HG03442 (cell line): ENCODE data around the gene THADA.

Experiments
- ATAC-seq: cut with Tn5 transposase; IDR thresholded peaks from one replicate; pipeline ENCODE4 v1.9.1; 2021; ENCODE audit warnings: mild to moderate bottlenecking, moderate library complexity; ENCODE audit not compliant: unreplicated experiment

The THADA gene

DNA sequence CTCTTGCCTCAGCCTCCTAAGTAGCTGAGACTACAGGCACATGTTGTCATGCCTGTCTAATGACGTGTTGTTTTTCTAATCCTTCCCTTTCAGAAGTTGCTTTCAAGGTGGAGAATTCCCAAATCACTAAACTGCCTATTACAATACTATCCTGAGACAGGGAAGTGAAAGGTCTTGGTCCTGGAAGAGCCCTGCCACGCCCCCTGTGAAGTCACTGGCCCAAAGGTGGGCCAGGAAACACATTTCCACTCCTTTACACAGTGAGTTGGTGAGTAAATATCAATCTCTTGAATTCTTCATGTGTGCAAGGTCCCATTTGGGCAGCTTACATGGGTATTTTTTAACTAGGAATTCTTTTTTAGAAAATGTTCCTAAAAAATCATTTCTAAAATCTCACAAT, 150.1 kb downstream of the THADA start:
- no peak for ATAC-seq

DNA sequence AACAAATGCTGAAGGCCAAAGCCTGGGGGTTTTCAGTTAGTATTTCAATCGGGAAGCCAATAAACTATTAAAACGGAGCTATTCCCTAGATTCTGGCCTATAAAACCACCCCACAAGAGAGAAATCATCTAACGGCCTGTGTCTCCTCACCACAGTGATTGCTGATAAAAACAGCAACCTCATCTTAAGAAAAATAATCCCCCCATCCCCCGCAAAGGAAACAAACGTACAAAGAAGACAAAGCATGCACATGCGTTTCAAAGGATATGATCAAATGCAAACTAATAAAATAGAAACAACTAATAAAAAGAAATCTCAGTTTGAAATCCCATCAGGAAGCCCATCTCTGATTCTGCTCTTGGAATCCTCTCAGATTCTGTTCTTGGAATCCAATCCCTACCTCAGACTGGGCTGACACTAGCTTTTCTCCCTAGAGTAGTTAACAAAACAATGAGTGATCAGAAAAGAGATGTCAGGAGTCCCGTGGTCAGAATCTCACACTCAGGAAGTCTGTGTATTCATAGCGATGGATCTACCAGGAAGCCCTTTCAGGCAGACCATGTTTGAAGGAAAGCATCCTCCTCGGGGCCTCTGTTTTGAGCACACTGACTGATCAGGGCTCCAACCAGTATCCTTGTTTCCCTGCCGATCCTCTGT, 150.7 kb downstream of the THADA start:
- no peak for ATAC-seq

DNA sequence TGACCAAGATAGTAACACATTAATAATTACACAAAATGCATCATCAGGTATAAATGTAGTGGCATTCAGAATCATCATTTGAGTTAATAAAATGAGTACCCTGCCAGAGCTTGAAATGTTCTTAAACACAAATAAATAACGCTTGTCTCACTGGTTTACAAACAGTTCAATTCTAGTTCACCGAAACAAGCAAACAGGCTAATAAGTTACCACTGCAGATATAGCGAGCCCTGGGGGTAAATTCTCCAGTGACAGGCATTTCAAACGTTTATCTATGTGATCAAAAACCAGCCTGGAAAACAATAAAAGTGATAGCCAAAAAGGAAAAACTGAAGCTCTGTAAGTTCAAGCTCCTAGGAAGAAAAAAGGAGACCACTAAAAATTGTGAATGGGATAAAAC, 152.6 kb downstream of the THADA start:
- ATAC-seq = no peak

DNA sequence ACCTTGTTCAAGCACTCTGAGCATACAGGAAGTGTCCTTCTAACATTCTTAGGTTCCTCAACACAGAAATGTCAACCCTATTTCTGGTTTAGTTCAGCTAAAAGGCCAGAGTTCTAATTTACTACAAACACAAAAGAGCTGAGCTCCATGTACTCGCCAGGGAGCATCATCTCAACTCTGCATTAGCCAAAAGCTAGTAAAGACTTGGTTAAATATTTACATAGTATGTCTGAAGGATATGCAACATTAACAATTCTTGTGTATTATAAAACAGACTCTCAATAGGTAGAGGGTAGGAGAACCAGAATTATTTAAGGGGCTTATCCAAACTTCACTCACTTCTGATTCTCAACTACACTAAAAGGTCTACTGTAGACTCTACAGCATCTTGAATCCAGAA, 154.6 kb downstream of the THADA start:
- ATAC-seq = no peak

DNA sequence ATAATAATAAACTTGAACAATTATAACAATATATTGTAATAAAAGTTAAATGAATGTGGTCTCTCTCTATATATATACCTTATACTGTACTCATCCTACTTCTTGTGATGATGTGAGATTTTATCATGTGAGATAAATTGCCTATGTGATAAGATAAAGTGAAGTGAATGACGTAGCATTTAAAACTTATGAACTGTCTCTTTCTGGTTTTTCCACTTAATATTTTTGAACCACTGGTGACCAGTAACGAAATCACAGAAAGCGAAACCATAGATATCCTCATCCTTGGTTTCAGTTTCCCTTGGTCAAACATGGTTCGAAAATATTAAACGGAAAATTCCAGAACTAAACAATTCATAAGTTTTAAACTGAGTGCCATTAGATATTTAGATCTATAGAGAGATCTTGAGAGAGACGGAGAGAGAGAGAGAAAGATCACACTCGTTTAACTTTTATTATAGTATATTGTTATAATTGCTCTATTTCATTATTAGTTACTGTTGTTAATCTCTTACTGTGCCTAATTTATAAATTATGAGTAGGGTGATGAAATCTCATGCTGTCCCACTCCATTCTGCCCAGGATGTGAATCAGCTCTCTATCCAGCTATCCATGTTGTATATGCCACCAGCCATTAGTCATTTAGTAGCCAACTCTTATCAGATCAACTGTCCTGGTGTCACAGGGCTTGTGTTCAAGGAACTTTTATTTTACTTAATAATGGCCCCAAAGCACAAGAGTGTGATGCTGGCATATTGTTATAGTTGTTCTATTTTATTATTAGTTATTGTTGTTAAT, 156.8 kb downstream of the THADA start:
- ATAC-seq = no peak

DNA sequence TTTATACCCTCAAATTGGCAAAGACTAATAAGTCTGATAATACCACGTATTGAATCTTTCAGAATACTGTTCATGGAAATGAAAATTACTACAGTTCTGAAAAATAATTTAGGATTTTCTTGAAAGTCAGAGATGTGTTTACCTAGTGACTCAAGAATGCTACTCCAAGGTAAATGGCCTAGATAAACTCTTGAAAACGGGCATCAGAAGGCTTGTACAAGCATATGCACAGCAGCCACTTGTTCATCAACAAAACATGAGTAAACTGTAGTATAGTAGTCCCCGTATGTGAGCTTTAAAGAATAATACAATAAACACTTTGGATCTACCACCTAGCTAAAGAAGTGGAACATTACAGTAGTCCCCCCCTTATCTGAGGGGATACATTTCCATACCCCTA, 157.5 kb downstream of the THADA start:
- ATAC-seq = no peak

DNA sequence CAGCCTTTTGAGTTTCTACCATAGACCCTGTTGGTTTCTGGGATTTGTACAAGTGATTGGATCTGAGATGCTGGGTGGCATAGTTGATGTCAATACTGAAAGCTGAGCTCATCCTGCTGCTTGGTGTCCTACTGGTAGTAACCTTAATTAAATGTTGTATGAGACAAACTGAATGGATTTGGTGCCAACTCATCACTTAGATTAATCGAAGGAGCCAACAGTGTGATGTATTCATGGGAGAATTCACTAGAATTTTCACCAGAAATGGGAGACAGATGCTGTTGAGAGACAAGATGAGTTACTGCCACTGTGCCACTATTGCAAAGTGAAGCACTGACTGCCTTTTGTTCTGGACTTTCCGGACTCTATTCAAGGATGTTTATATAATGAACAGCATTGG, 158.5 kb downstream of the THADA start:
- no peak for ATAC-seq

DNA sequence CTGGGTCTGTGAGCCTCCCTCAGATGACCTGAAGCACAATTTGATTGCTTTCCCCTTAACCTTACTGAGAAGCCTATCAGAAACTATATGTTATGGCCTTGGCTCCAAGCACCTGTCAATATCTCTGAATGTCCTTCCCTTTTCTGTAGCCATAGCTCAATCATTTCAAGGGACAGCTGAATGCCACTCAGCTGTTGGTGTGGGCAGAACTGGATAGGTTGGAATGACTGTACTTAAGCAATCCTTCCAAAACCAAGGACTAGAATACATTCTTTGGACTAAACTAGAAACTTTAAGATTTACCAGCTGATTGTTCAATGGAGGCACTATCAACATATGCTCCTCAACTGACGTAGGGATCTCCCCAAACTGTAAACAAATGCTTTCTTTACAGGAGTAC, 159.4 kb downstream of the THADA start:
- ATAC-seq = no peak

DNA sequence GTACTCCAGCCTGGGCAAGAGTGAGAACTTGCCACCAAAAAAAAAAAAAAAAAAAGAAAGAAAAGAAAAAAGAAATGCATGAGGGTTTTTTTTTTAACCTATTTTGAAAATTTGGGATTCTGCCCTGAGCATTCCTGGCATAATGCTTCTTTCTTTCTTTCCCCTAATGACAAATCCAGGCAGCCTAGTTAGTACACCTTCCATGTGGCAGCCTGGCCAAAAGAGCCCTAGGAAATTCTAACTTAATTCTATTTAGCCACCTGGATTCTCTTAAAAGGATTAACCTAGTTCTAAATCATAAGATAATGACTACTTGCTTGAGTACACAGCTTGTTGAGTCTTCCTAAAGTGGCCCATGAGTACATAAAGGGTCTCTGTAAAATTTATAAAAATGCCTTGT, 160.1 kb downstream of the THADA start:
- ATAC-seq = no peak

DNA sequence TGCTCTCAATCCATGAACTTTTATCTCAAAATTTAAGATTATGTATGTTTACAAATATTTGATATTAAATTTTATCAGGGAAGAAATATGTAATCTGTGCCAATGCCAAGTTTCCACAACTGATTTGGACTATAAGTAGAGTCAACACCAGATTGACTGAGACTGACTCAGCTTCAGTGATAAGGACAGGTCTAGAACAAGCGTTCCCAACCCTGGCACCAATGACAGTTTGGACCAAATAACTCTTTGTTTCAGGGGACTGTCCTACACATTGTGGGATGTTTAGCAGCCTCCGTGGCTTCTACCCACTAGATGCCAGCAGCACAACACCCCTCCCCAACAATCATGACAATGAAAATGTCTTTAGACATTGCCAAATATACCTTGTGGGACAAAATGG, 165.3 kb downstream of the THADA start:
- ATAC-seq = no peak

DNA sequence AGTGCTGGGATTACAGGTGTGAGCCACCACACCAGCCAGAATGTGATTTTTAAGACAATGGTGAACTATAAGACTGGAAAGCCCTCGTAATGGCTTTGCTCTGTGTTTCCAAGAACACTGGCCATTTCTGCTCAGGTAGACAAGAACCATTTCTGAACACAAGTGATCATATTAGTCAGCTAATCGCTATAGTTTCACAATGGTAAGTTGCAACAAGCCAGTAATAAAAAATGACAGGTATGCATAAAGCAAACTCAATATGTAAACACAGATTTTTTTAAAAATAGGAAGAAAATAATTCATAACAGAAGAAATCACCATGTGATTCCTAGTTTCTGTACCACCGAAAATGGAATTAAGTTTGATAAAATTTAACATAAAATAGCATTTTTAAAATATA, 166.5 kb downstream of the THADA start:
- ATAC-seq = no peak

DNA sequence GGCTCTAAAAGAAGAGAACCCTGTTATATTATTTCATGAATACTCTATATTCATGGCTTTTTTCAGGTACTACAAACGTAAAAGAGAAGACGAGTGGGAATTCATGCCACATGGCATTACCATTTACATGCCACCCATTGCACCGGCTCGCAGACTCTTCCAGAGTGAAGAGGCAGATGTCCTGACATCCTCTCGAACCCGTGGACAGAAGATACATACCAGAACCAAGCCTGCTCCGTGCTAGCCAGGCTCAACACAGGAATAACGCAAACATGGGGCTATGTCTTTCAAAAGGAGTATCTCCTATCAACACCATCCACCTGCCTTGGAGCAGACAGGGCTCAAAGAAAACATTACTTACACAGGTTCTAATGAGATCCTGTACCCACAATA, 168.8 kb downstream of the THADA start:
- ATAC-seq = no peak

DNA sequence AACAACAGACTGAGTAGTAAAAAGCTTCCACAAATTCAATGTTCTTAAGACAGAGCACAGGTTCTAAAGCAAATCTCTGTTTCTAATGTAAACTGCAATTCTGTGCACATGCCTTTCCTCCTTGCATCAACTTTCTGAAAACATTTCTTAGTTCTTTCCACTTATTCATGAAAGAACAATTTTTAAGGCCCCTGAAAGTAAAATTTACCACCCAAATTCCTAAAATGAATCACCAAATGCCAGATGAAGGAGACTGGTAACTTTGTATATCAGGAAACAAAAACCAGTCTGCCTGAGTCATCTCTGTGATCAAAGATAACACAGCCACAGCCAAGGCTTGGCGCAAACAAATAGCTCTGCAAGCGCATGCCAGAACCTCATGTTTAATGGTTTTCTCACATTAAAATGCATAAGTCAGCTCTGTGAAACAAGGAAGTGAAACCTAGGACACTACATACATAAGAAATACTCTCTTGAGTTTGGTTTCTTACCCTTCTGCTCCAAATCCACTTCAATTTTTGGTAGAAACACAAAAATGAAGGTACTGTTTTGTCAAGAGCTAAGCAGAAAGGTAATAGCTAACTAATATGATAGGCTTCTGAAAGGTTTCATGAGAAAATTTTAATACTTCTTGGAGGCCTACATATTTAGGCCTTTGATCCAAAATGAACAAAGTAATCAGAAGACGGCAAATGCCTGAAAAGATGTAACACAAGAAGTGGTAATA, 169.4 kb downstream of the THADA start:
- peak; percentile 88 for ATAC-seq

DNA sequence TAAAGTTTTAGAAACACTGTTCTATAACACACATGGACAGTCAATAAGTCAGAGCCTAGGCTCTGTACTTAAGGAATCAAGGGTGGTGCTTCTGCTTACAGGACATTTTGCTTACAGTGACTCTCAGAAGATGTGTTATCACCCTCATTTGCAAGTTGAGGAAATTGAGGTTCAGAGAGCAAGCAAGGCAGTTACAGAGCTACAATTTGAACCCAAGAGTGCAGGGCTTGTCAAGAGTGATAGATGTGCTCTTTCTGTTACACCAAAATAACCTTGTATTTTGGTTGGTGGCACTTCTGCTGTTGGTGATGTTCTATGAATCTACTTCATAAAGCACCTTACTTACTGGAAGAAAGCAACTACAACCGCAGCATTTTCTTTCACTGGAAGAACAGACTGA, 170.2 kb downstream of the THADA start:
- ATAC-seq = no peak

DNA sequence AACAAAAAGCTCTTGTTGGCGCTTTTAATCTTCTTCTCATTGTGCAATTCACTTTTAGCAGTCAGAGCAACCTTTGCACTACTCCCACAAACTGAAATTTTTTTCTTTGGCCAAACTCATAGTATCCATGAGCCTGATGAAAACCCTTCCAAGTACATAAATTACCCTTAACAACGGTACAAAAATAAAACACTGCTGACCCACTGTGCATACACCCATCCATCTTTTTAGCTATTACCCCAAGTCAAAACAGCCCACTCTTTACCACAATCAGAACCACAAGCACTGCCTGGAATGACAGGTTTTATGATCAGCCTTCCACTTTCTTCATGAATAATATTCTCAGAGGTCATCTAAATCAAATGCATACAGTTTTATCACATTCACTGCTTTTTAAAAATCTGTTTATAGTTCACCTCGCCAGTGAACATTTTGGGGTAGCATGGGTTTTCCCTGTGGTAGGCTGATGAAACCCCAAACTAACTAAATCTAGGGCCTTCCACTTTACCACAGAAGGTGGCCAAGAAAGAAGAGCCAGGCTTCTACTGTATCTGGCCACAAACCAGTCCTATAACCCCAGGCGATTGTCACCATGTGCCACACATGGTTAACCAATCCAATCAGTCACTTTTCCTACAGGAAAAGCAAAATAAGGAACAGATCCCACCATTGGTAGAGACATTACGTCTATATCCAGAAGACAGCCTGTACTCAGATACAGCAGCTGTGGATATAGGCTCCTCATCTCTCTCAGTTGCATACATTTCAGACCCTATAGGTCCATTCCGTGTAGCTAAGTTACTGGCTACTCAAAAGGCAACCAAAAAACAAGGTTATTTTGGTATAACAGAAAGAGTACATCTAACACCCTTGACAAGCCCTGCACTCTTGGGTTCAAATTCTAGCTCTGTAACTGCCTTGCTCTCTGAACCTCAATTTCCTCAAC, 171.3 kb downstream of the THADA start:
- ATAC-seq = no peak

DNA sequence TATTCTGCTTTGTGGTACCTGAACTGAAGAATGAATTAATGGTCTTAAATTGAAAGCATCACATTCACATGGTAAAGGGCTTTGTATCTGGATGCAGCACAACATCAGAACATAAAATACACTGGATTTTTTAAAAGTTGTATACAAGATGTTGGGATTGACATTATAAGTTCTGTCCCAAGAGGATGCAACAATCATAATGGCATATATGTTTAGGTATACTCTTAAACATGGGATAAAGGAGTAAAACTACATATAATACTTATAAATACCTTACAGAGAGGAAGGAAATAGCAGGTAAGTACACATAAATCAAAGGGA, 171.9 kb downstream of the THADA start:
- no peak for ATAC-seq

DNA sequence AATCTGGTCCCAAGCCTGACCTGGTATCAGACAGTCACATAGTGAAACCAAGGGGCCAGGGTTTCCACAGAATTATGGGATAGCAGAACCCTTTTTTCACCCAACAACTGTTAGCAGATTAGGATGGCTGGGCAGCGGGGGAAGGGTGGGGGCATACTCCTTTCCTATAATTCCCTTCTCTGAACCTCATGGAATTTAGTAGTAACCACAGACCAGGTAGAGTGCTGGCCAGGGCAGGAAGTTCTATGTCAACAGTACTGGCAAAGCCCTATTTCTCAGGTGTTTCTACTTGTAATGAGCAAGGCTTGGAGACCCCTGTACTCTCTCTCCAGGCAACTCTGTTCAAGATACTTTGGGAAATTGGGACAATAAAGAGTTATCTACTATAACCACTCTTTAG, 174.6 kb downstream of the THADA start:
- ATAC-seq = no peak

DNA sequence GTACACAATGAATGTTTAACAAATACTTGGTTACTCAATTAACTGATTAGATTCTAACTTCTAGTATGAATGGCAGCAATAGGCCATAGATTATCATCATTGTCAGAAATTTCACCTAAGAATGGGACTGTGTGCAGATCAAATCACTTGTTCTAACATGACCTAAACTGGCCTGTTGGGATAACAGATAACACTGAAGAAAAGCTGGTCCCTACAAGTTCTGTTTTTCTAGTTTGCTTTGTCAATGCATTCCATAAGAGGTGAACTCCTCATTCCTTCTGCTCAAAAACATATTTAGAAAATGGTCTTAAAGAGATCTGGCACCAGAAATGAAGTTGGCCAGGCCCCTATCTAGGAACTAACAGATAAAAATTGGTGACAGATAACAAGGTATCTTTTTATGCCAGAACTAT, 175.4 kb downstream of the THADA start:
- ATAC-seq = no peak

DNA sequence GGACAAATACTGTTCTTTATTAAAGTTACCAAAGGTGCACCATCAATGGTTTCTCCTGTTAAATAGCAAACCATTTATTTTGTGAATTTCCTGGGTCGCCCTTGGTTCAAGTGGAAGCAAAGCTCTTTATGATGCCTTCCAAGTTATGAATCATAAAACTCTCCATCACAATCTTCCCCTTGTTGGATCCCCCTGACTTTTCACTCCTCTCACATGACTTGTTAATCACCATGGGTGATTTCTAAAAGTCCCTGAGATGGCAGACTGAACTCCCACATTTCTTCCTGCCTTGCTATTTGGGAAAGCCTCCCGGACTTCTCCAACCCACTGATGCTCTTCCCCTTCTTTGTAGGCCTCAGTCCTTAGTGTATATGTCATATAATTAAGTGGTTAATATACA, 176.0 kb downstream of the THADA start:
- no peak for ATAC-seq

DNA sequence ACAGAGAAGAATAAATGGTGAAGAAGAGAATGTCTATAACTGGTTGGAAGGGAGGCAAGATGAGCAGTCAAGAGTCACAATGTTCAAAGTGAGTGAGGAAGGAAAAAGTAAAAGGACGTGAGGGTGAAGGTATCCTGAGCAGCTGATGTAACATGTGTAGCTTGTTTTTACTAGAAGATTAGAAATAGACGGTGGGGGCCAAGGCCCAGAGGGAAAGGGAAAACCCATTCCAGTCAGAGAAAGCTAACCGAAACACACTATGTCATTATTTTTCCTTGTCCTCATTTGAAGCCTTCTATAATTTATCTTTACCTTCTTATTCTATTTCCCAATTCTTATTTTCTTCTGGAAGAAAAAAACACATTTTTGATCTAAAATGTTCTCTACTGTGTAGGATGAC, 176.6 kb downstream of the THADA start:
- no peak for ATAC-seq

DNA sequence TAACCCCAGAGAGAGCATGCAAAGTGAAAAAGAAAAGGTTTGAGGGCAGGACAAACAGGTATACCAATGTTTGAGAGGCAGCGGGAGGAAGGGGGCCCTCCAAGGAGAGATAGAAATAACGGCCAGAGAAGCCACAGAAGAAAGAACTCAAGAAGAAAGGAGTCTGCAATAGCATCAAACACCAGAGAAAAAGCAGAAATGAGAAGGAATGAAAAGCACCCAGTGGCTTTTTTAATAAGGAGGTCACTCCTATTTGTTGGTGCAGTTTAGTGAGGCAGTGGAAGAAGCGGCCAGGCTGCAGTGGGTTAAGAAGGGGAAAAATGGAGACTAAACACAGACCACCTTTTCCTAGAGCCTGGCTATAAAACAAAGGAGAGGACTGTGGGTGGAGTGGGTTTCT, 177.2 kb downstream of the THADA start:
- no peak for ATAC-seq
